ENCODE data around the gene CATSPER2. TPM values are rescaled to one million over a fixed set of nuclear protein-coding genes. Genes with fewer than 3 reads are reported as not detected.
"Not testable (repeated sequence)": the region's sequence is repeated elsewhere in the genome, so short reads cannot be mapped to it uniquely, and the experiment has no call there.

The CATSPER2 gene
- total RNA-seq (2021) (2.5 to 3.2 TPM (median 2.5 TPM) in 3 replicates), Bru-seq, nascent RNA (percentile 56 among the genes with signal in this experiment)
- long read RNA-seq, experiment 1, partial matches to known transcripts: 1 of 3 reads
- long read RNA-seq, experiment 1, other reads (novel, unspliced or antisense): 2 of 3 reads
- long read RNA-seq, experiment 2, partial matches to known transcripts: 0 of 1 reads
- long read RNA-seq, experiment 2, other reads (novel, unspliced or antisense): 1 of 1 reads
- long read RNA-seq, experiment 3: 0 reads

DNA sequence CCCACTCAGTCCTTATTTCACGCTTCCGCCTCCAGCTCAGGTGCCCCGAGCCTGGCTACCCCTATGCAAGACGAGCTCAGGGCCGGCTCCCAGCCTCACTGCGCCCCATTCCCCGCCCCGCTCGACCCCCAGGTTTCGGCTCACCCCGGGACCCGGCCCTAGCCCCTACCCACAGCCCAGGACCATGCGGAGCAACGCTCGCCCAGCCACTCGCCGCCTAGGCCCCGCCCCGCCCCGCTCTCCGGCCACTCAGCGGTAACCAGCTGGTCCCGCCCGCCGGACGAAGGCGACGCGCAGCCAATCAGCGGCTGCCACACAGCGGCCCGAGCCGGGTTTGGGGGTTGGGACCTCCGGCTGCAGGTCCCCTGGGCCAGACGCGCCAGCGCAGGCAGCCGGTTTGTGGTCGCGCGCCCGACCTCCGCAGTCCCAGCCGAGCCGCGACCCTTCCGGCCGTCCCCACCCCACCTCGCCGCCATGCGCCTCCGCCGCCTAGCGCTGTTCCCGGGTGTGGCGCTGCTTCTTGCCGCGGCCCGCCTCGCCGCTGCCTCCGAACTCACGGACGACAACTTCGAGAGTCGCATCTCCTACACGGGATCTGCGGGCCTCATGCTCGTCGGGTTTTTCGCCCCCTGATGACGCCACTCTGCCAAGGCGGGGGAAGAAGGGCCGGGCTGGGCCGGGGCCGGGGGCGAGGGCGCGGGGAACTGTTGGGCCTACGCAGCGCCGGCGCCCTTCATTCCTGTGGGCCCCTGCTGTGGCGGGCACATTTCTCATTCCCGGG lies at the start of gene CATSPER2:
CATSPER2 (minus strand) TSS at position 196 of the 781 bp plus-strand sequence. CDS start 783 bp downstream, outside the sequence.
- DNase-seq (ENCODE audit: low spot score) (peak; percentile 15), ATAC-seq (peak; percentile 64)
- ChIA-PET POLR2A (no interaction called here), CTCF (no interaction called here)
- H3K27me3 Mint-ChIP-seq (ENCODE audit: low read depth): no peaks in the 10 kb centered on the region; the same call in 1 of the 2 replicates
- H3K4me3 Mint-ChIP-seq: no peak within 1 kb of the TSS
- TF ChIP-seq, protein P1, sequence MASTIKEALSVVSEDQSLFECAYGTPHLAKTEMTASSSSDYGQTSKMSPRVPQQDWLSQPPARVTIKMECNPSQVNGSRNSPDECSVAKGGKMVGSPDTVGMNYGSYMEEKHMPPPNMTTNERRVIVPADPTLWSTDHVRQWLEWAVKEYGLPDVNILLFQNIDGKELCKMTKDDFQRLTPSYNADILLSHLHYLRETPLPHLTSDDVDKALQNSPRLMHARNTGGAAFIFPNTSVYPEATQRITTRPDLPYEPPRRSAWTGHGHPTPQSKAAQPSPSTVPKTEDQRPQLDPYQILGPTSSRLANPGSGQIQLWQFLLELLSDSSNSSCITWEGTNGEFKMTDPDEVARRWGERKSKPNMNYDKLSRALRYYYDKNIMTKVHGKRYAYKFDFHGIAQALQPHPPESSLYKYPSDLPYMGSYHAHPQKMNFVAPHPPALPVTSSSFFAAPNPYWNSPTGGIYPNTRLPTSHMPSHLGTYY (CRISPR knock-in tag; IDR thresholded peaks at IDR 0.05): no peak
- no peak for TF ChIP-seq RORB (CRISPR knock-in tag; IDR thresholded peaks at IDR 0.05)
- TF ChIP-seq EMX1 (CRISPR knock-in tag; IDR thresholded peaks at IDR 0.05): no peak
- TF ChIP-seq GTF2I (CRISPR knock-in tag; conservative IDR thresholded peaks at IDR 0.05): no peak
- no peak for TF ChIP-seq NFE2L1 (CRISPR knock-in tag; IDR thresholded peaks at IDR 0.05)
- TF ChIP-seq, protein P2, sequence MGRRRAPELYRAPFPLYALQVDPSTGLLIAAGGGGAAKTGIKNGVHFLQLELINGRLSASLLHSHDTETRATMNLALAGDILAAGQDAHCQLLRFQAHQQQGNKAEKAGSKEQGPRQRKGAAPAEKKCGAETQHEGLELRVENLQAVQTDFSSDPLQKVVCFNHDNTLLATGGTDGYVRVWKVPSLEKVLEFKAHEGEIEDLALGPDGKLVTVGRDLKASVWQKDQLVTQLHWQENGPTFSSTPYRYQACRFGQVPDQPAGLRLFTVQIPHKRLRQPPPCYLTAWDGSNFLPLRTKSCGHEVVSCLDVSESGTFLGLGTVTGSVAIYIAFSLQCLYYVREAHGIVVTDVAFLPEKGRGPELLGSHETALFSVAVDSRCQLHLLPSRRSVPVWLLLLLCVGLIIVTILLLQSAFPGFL (CRISPR knock-in tag; IDR thresholded peaks at IDR 0.05; ENCODE audit: borderline replicate concordance): no peak
- no peak for TF ChIP-seq SMAD3 (CRISPR knock-in tag; IDR thresholded peaks at IDR 0.05; ENCODE audit: borderline replicate concordance)
- no peak within 1 kb of the TSS for H3K27ac Mint-ChIP-seq
- peaks cover 19% of the 10 kb centered on the region for H3K36me3 Mint-ChIP-seq
- H3K9me3 Mint-ChIP-seq: peaks cover 13% of the 10 kb centered on the region
- no peaks in the 10 kb centered on the region for H3K4me1 Mint-ChIP-seq

DNA sequence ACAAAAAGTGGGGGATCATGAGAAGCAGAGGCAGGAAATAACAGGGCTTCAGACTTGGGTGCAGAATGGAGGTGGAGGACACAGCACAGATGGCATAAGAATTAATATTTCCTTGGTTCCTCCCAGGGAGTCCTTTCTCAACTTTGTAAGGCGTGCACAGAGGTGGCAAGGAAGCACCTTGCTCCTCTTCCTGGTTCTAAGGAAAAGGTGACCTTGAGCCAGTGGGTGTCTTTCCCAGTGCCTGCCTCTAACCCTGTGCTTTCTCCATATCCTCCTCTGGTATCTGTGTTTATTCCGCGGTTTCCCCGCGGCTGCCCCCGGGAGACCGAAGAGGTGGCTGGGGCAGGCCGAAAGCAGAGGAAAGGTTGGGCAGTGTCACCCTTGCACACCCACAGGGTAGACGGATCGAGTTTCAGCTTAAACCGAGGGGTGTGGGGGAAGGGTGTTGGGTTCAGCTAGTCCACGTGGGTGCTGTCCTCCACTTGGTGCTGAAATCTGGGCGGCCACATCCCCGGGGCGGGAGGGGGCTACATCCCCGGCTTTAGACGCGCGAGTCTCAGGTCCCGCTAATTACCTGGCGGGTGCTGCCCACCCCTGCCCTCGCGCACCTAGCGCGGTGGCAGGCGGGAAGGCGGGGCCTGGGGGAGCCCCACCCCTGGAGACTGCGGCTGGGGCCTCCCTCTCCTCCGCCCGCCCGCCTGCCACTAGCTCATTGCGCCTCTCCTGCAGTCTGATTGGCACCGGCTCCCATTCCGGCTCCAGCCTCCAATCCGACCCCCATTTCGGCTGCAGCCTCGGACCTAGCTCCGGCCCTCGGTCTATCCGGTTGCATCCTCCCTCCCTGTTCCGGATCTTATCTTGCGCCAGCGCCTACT lies 44.7 kb upstream of the CATSPER2 start, which contains the start of gene CKMT1A:
CKMT1A (plus strand) TSS at position 712 of the 875 bp plus-strand sequence. CDS start 192 bp downstream, outside the sequence.
- peak; percentile 84 for ATAC-seq
- H3K4me3 Mint-ChIP-seq; H3K9me3 Mint-ChIP-seq; H3K27ac Mint-ChIP-seq; CTCF ChIA-PET; H3K4me1 Mint-ChIP-seq; POLR2A ChIA-PET; H3K27me3 Mint-ChIP-seq (ENCODE audit: low read depth); DNase-seq (ENCODE audit: low spot score): not testable (repeated sequence)
- peaks cover 12% of the 10 kb centered on the region for H3K36me3 Mint-ChIP-seq

DNA sequence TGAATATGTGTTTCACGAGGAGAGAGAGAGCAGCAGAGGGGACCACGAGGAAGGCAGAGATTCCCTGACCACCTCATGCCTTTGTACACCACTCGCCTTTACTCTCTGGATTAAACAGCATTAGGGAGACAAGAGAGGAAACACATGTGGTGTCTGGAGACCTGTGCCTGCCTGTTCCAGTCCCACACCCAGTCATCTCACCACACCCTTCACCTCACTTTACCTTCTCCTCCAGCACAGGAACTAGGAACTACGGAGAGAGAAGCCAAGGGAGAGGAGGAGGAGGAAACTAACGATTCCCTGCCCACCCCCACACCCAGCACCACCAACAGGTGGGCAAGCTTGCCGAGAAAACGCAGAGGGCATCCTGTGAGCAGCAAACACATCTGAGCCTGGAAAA lies 44.0 kb upstream of the CATSPER2 start:
- DNase-seq (ENCODE audit: low spot score); H3K9me3 Mint-ChIP-seq; H3K4me3 Mint-ChIP-seq; ATAC-seq; H3K27ac Mint-ChIP-seq; CTCF ChIA-PET; H3K4me1 Mint-ChIP-seq; H3K27me3 Mint-ChIP-seq (ENCODE audit: low read depth); POLR2A ChIA-PET: not testable (repeated sequence)
- H3K36me3 Mint-ChIP-seq: peaks cover 11% of the 10 kb centered on the region

DNA sequence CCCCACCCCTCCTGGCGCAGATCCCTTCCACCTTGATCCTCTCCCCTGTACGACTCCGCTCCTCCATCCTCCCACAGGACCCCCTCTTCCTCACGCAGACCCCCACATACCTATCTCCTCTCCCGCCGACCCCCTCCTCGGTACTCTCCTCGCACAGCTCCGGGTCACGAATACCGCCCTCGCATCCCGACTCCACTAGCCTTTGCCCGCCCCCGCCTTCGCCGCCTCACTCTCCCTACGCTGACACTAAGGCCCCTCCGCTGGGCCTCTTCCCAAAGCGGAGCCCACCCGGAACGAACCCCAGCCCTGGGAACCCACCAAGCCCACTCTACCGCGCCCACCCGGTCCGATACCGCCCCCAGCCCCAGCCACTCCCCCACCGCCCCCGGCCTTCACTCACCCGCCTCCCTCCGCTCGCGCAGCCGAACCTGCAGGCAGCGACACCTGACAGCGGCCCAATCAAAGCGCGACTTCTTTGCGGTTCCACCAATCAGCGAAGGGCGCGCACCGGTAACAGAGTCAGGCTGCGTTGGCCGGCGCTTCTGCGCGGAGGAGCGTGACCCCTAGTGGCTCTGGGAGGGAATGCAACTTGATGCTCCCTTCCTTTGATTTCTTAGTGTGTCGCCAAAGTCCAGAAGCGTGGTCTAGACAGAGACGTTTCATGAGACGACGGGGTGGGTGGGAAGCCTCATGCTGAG lies 41.1 kb upstream of the CATSPER2 start:
- H3K36me3 Mint-ChIP-seq; H3K9me3 Mint-ChIP-seq; H3K4me3 Mint-ChIP-seq; POLR2A ChIA-PET; H3K4me1 Mint-ChIP-seq; DNase-seq (ENCODE audit: low spot score); CTCF ChIA-PET; H3K27ac Mint-ChIP-seq; H3K27me3 Mint-ChIP-seq (ENCODE audit: low read depth): not testable (repeated sequence)
- peak; percentile 65 for ATAC-seq

DNA sequence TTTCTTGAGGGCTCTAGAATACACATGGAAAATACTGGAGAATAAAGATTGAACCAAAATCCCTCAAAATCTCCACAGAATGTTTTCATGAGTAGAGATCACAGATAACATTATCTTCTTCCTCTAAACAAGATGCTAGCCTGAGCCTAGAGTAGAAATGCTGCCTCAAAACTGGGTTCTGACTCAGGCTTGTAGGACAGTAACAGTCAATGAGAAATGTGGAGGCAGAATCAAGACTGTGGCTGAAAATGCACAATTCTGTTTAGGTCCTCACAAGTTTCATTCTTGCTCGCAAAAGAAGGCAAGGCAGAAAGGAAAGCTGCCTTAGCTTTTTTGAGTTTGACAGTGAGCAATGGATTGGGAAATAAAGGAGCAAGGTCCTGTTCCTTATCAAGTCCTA lies 25.5 kb upstream of the CATSPER2 start:
- ATAC-seq; H3K27ac Mint-ChIP-seq; H3K36me3 Mint-ChIP-seq; DNase-seq (ENCODE audit: low spot score); H3K4me1 Mint-ChIP-seq; H3K27me3 Mint-ChIP-seq (ENCODE audit: low read depth); H3K4me3 Mint-ChIP-seq; H3K9me3 Mint-ChIP-seq; POLR2A ChIA-PET; CTCF ChIA-PET: not testable (repeated sequence)

DNA sequence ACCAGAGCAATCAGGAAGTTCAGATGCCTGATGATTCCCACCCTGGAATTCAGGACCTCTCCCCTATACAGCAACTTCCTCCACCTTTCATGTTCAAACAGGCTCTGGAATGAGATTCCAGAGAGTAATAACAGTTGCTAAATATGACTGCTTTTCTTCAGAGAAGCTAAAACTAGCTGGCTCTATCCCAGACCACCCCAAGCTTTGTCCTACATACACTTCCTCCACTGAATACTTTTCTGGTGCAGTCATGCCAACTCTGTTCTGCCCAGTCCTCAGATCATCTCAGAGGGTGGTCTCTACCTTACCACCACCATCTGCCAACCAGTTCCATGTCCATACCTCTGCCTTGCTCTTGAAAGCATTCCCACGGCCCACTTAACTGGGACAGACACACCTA lies 17.5 kb upstream of the CATSPER2 start:
- ATAC-seq; H3K4me1 Mint-ChIP-seq; DNase-seq (ENCODE audit: low spot score); H3K4me3 Mint-ChIP-seq; H3K27ac Mint-ChIP-seq; CTCF ChIA-PET; H3K27me3 Mint-ChIP-seq (ENCODE audit: low read depth); POLR2A ChIA-PET; H3K9me3 Mint-ChIP-seq; H3K36me3 Mint-ChIP-seq: not testable (repeated sequence)

DNA sequence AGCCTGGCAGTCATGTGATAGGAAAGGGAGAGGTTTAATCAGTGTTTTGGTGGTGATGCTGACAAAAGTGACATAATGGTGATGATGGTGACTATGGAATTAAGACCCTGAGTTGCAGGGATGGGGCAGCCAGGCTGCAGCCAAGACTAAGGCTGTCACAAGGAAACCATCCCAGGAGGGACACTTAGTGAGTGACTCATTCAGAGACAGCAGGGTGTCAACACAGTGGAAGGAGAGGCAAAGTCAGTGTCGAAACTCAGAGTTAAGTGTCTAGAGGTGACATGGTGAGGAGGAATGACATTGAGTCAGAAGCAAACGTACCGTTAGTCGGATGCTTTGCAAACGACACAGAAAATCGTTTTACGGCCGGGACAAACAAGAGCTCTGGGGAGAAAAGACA lies 14.7 kb upstream of the CATSPER2 start:
- ATAC-seq; H3K4me1 Mint-ChIP-seq; H3K9me3 Mint-ChIP-seq; H3K27me3 Mint-ChIP-seq (ENCODE audit: low read depth); POLR2A ChIA-PET; H3K36me3 Mint-ChIP-seq; H3K27ac Mint-ChIP-seq; CTCF ChIA-PET; DNase-seq (ENCODE audit: low spot score); H3K4me3 Mint-ChIP-seq: not testable (repeated sequence)

DNA sequence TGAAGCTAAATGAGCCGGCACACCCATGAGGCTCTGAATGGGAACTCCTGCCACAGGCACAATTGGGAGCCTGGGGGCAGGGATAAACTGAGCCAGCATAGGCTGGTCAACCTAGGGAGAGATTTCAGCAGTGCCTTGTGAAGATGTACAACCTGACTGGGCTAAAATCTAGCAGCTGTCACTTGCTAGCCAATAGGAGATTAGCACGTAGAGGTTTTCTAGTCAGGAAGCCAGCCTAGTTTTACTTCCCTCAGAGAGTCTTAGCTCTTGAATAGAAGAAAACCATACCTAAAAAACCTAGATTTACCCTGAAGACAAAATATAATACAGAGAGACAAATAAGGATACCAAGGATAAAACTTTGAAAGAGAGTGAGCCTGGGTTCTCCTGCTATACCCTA lies 13.6 kb upstream of the CATSPER2 start:
- ATAC-seq; DNase-seq (ENCODE audit: low spot score): not testable (repeated sequence)

DNA sequence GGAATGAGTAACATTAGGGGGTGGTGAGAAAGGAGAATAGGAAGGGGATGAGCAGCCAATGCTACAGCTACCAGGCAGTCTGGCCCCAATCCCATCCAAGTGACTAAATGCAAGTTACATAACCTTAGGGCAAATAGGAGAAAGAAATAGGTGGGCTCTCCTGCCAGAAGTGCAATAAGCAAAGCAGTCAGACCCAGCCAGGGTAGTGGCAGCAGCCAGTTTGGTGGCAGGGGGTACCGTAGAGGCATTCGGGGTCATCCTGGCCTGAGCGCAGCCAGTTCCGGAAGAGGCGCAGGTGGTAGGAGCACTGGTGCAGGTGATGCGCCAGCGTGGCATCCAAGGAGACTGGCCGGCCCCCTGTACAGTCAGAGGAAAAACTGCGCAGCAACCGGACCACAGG lies 11.1 kb upstream of the CATSPER2 start:
- DNase-seq (ENCODE audit: low spot score); H3K4me1 Mint-ChIP-seq; POLR2A ChIA-PET; CTCF ChIA-PET; H3K36me3 Mint-ChIP-seq; H3K27me3 Mint-ChIP-seq (ENCODE audit: low read depth); ATAC-seq; H3K4me3 Mint-ChIP-seq; H3K9me3 Mint-ChIP-seq; H3K27ac Mint-ChIP-seq: not testable (repeated sequence)

More for the DNA sequence above, 13.6 kb upstream of the CATSPER2 start:
- CTCF ChIA-PET; H3K36me3 Mint-ChIP-seq; H3K9me3 Mint-ChIP-seq; H3K4me3 Mint-ChIP-seq; H3K4me1 Mint-ChIP-seq; POLR2A ChIA-PET; H3K27me3 Mint-ChIP-seq (ENCODE audit: low read depth); H3K27ac Mint-ChIP-seq: not testable (repeated sequence)

Measured in WTC11 (cell line).